OCI-LY7 (cell line): ENCODE results near the gene CRTAC1. TPM values are rescaled to one million over a fixed set of nuclear protein-coding genes. Genes with fewer than 3 reads are reported as not detected.

Experiments
- BruUV-seq: library from RNA; stranded (reverse); fragments of 400-500 nt; replicated peaks from 2 replicates; lab custom pipeline; 2021; lab: Mats Ljungman, UMichigan
- CTCF ChIA-PET: fragments of 300-600 bp; sonication (Branson Sonifier 250); formaldehyde crosslinking; loops from one replicate; lab custom pipeline; 2022; ENCODE audit warnings: antibody characterized with exemption; ENCODE audit not compliant: unreplicated experiment; lab: Charles Lee
- POLR2A ChIA-PET: fragments of 300-600 bp; sonication (Branson Sonifier 250); formaldehyde crosslinking; loops from one replicate; lab custom pipeline; 2022; ENCODE audit warnings: antibody characterized with exemption; lab: Charles Lee
- DNase-seq: peaks from one replicate; pipeline ENCODE4 v3.0.0-alpha.2; 2015; ENCODE audit warnings: low spot score
- H2AFZ ChIP-seq: fragments of 200-600 bp; sonication (generic), shearing (Covaris generic); 2 replicates; pipeline ENCODE4 v1.6.1; 2014; ENCODE audit warnings: mild to moderate bottlenecking, antibody characterized with exemption, low read length, moderate library complexity
- H3K27ac ChIP-seq: fragments of 200-600 bp; sonication (generic); 2 replicates; pipeline ENCODE4 v1.5.1; 2014; ENCODE audit warnings: mixed run types, low read depth, mild to moderate bottlenecking, moderate library complexity, low read length, inconsistent platforms; ENCODE audit not compliant: poor library complexity, severe bottlenecking
- H3K36me3 ChIP-seq: fragments of 200-600 bp; sonication (generic); 2 replicates; pipeline ENCODE4 v1.6.1; 2014; ENCODE audit warnings: mild to moderate bottlenecking, antibody characterized with exemption, low read length, moderate library complexity, mixed read lengths; ENCODE audit not compliant: insufficient read depth
- H3K4me1 ChIP-seq: fragments of 200-600 bp; sonication (generic); 2 replicates; pipeline ENCODE4 v1.5.1; 2014; ENCODE audit warnings: mild to moderate bottlenecking, low read length; ENCODE audit not compliant: insufficient read depth, poor library complexity, severe bottlenecking
- H3K4me2 ChIP-seq: fragments of 200-600 bp; sonication (generic); 2 replicates; pipeline ENCODE4 v1.6.1; 2014; ENCODE audit warnings: mild to moderate bottlenecking, low read length
- H3K4me3 ChIP-seq: fragments of 200-600 bp; sonication (generic); 2 replicates; pipeline ENCODE4 v1.5.1; 2014; ENCODE audit warnings: mild to moderate bottlenecking, low read depth, low read length; ENCODE audit not compliant: poor library complexity, severe bottlenecking
- H3K79me2 ChIP-seq: fragments of 200-600 bp; sonication (generic); 2 replicates; pipeline ENCODE4 v1.6.1; 2016; ENCODE audit warnings: low read depth, mild to moderate bottlenecking, low read length, moderate library complexity, mixed read lengths; ENCODE audit not compliant: insufficient read depth
- H3K9me2 ChIP-seq: fragments of 200-600 bp; sonication (generic); 2 replicates; pipeline ENCODE4 v1.6.1; 2016; ENCODE audit warnings: mild to moderate bottlenecking, low read length, mixed read lengths; ENCODE audit not compliant: insufficient read depth
- H3K9me3 ChIP-seq: fragments of 200-600 bp; sonication (generic); 2 replicates; pipeline ENCODE4 v1.6.1; 2014; ENCODE audit warnings: mild to moderate bottlenecking, mixed run types, low read length, mixed read lengths
- H4K20me1 ChIP-seq: fragments of 200-600 bp; sonication (generic); 2 replicates; pipeline ENCODE4 v1.6.1; 2014; ENCODE audit warnings: mild to moderate bottlenecking, antibody characterized with exemption, low read length, moderate library complexity, mixed read lengths; ENCODE audit not compliant: insufficient read depth
- EZH2phosphoT487 ChIP-seq: fragments of 200-600 bp; sonication (generic); IDR thresholded peaks from 2 replicates; pipeline ENCODE4 v1.6.1; 2018; ENCODE audit warnings: low read depth, borderline replicate concordance, mild to moderate bottlenecking, mixed run types, antibody characterized with exemption, low read length, moderate library complexity, mixed read lengths
- intact Hi-C: fragments of 100-400 bp; cut with micrococcal nuclease; formaldehyde crosslinking; loops from one replicate; pipeline ENCODE4 v1.10.0; 2022; ENCODE audit not compliant: unreplicated experiment
- small RNA-seq: library from RNA; depleted of rRNA; stranded (forward); fragments of <200 nt; gene quantifications from one replicate; pipeline ENCODE3, GENCODE V24; 2014
- total RNA-seq, 2 experiments: library from RNA; depleted of rRNA in 1 of 2; stranded (reverse); fragments of >200 nt in 1 of 2; shearing (Covaris generic) in 1 of 2; gene quantifications; 2 replicates each; pipeline ENCODE4 v1.2.3, GENCODE V29; 2014 to 2022
- TF ChIP-seq, protein P1 (sequence below): fragments of 200-600 bp; sonication (generic); conservative IDR thresholded peaks from 2 replicates; pipeline ENCODE4 v1.5.1; 2014; ENCODE audit warnings: mild to moderate bottlenecking, antibody characterized with exemption, low read length, moderate library complexity, mixed read lengths

The CRTAC1 gene
- total RNA-seq, 2 experiments from 2014 or later: not detected

DNA sequence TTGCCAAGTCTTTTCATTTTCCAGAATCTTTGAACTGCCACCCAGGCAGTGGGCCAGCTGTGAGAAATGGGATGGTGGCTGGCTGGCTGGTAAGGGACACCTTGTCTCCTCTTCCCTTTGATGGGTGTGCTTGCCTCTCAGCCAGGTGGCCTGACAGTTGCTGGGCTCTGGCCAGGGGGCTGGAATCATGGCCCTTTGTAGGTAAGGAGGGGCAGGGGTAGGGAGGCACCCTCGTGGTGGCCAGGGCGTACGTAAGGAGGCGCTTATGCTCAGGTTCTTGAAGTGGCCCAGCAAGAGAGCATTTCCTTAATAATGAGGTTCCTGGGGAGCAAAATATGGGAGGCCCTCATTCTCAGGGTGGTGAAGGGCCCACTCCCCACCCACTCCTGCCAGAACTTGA is 213.8 kb downstream of the CRTAC1 start:
- no peaks in the 10 kb centered on the region for H3K79me2 ChIP-seq
- H2AFZ ChIP-seq: no peak overlapping the region
- ChIA-PET CTCF (no interaction called here), POLR2A (no interaction called here)
- no peaks in the 10 kb centered on the region for H3K36me3 ChIP-seq
- no peak overlapping the region for H3K27ac ChIP-seq
- H3K4me1 ChIP-seq: no peaks in the 10 kb centered on the region
- H3K9me3 ChIP-seq: no peaks in the 10 kb centered on the region
- no peaks in the 10 kb centered on the region for H4K20me1 ChIP-seq
- no peaks in the 10 kb centered on the region for H3K9me2 ChIP-seq
- TF ChIP-seq, protein P1, sequence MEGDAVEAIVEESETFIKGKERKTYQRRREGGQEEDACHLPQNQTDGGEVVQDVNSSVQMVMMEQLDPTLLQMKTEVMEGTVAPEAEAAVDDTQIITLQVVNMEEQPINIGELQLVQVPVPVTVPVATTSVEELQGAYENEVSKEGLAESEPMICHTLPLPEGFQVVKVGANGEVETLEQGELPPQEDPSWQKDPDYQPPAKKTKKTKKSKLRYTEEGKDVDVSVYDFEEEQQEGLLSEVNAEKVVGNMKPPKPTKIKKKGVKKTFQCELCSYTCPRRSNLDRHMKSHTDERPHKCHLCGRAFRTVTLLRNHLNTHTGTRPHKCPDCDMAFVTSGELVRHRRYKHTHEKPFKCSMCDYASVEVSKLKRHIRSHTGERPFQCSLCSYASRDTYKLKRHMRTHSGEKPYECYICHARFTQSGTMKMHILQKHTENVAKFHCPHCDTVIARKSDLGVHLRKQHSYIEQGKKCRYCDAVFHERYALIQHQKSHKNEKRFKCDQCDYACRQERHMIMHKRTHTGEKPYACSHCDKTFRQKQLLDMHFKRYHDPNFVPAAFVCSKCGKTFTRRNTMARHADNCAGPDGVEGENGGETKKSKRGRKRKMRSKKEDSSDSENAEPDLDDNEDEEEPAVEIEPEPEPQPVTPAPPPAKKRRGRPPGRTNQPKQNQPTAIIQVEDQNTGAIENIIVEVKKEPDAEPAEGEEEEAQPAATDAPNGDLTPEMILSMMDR: no peak
- TF ChIP-seq EZH2phosphoT487: no peak
- intact Hi-C loops: no loop called here
- no peak for DNase-seq
- H3K4me3 ChIP-seq: no peak overlapping the region
- BruUV-seq: no TSS peak
- H3K4me2 ChIP-seq: no peak overlapping the region

Small RNAs within 50 kb of the gene (small RNA-seq; reads per million reads assigned to genes)
- not detected for gene AL355301.1

Other genes starting within 250 kb of the CRTAC1 start
- gene GOLGA7B, start 180.8 kb downstream of the CRTAC1 start, total RNA-seq (2014; rRNA removed; shearing (Covaris generic)): 0.09 TPM in 1 of 2 replicates, not detected in the other
- 0.08 and 0.15 TPM in 2 replicates for gene GOLGA7B, start 180.8 kb downstream of the CRTAC1 start, total RNA-seq (2022)
- 42.0 and 48.5 TPM in 2 replicates for gene R3HCC1L, start 104.0 kb upstream of the CRTAC1 start, total RNA-seq (2014; rRNA removed; shearing (Covaris generic))
- gene R3HCC1L, start 104.0 kb upstream of the CRTAC1 start, total RNA-seq (2022): 38.8 TPM in 2 replicates
- not detected in 2 replicates for gene LOXL4, start 237.6 kb upstream of the CRTAC1 start, total RNA-seq (2014; rRNA removed; shearing (Covaris generic))
- gene LOXL4, start 237.6 kb upstream of the CRTAC1 start, total RNA-seq (2022): not detected in 2 replicates